Measurements from ENCODE around the gene APOL4.

APOL4 gene

DNA sequence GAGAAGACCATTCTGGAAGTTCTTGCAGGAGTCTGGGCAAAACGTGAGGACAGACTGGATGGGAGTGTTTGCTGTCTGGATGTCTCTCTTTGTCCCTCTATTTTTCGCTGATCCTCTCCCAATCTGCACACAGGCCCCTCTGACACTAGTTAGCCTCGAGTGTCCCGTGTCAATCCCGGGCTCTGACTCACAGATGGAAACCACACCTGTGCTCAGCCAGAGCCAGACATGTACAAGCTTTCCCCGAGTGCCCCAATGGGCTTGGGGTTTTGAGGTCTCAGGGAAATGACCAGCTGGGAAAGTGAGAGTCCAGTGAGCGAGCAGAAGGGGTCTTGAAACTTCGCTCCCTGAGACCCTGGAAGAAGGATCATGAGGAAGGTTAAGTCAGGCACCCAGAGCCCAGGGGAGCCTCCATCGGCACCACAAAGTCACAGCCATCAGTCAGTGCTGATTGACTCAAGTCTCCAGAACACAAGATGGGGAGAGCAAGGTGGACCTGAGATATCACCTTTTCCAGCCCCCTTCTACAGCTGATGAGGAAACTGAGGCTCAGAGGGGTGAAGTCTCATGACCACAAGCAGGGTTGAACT, 23.8 kb upstream of the APOL4 start:
- TF ChIP-seq, protein P1, sequence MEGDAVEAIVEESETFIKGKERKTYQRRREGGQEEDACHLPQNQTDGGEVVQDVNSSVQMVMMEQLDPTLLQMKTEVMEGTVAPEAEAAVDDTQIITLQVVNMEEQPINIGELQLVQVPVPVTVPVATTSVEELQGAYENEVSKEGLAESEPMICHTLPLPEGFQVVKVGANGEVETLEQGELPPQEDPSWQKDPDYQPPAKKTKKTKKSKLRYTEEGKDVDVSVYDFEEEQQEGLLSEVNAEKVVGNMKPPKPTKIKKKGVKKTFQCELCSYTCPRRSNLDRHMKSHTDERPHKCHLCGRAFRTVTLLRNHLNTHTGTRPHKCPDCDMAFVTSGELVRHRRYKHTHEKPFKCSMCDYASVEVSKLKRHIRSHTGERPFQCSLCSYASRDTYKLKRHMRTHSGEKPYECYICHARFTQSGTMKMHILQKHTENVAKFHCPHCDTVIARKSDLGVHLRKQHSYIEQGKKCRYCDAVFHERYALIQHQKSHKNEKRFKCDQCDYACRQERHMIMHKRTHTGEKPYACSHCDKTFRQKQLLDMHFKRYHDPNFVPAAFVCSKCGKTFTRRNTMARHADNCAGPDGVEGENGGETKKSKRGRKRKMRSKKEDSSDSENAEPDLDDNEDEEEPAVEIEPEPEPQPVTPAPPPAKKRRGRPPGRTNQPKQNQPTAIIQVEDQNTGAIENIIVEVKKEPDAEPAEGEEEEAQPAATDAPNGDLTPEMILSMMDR (IDR thresholded peaks at IDR 0.05; ENCODE audit: borderline replicate concordance, extremely low read depth, low read length, poor library complexity, severe bottlenecking): no peak
- no peak for TF ChIP-seq EZH2 (IDR thresholded peaks at IDR 0.05; ENCODE audit: borderline replicate concordance, low read depth, low read length, severe bottlenecking)
- ATAC-seq (ENCODE audit: insufficient read depth, low read depth): no peak
- no peak overlapping the region for H3K9ac ChIP-seq (ENCODE audit: low read depth, low read length)

DNA sequence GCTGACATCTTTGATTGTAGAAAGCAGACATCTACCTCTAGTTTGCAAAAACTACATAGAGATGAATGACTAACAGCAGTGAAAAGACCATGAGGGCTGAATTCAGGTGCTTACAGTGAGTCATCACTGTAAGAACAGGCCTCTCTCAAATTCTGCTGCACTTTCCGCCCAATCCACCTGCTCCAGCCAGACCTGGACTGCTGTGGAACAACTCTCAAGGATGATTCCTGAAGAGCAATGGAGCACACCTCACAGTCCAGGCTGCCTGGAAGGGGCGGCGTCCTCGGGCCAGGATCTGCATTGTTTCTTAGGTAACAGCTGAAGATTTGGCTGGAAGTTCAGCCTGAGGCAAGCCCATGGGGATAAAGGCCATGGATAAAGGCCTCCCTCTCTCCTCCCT, 22.6 kb upstream of the APOL4 start:
- Histone ChIP-seq H2AFZ (ENCODE audit: low read depth, low read length) (no peak overlapping the region), H3K4me3 (ENCODE audit: low read depth in 1 of 2, low read length in 2 of 2) (no peak overlapping the region), H3K27me3 (ENCODE audit: insufficient read depth, low read length, poor library complexity) (no peaks in the 10 kb centered on the region), H3K79me2 (ENCODE audit: insufficient read depth, low read length) (no peaks in the 10 kb centered on the region), H3K36me3 (ENCODE audit: insufficient read depth, low read length) (peaks cover 19% of the 10 kb centered on the region), H4K20me1 (ENCODE audit: insufficient read depth, low read length) (no peaks in the 10 kb centered on the region), H3K9me3 (ENCODE audit: insufficient read depth, low read length, severe bottlenecking) (no peaks in the 10 kb centered on the region), H3K9ac (ENCODE audit: low read depth, low read length) (no peak overlapping the region), H3K4me2 (ENCODE audit: insufficient read depth, low read length) (no peak overlapping the region), H3K4me1 (ENCODE audit: insufficient read depth, low read length) (peaks cover 6% of the 10 kb centered on the region; the same call in 1 of the 2 replicates), H3K27ac (ENCODE audit: low read length) (no peak overlapping the region)
- DNase-seq (no peak), ATAC-seq (ENCODE audit: insufficient read depth, low read depth) (no peak)
- TF ChIP-seq, protein P1 (IDR thresholded peaks at IDR 0.05; ENCODE audit: borderline replicate concordance, extremely low read depth, low read length, poor library complexity, severe bottlenecking): no peak
- TF ChIP-seq EZH2 (IDR thresholded peaks at IDR 0.05; ENCODE audit: borderline replicate concordance, low read depth, low read length, severe bottlenecking): no peak

More for the DNA sequence above, 23.8 kb upstream of the APOL4 start:
- Histone ChIP-seq H3K27me3 (ENCODE audit: insufficient read depth, low read length, poor library complexity) (no peaks in the 10 kb centered on the region), H3K9me3 (ENCODE audit: insufficient read depth, low read length, severe bottlenecking) (no peaks in the 10 kb centered on the region), H3K4me3 (ENCODE audit: low read depth in 1 of 2, low read length in 2 of 2) (no peak overlapping the region), H3K36me3 (ENCODE audit: insufficient read depth, low read length) (peaks cover 27% of the 10 kb centered on the region), H3K79me2 (ENCODE audit: insufficient read depth, low read length) (no peaks in the 10 kb centered on the region), H3K4me2 (ENCODE audit: insufficient read depth, low read length) (no peak overlapping the region), H3K27ac (ENCODE audit: low read length) (no peak overlapping the region), H2AFZ (ENCODE audit: low read depth, low read length) (no peak overlapping the region), H4K20me1 (ENCODE audit: insufficient read depth, low read length) (no peaks in the 10 kb centered on the region), H3K4me1 (ENCODE audit: insufficient read depth, low read length) (peaks cover 6% of the 10 kb centered on the region; the same call in 1 of the 2 replicates)
- no peak for DNase-seq

DNA sequence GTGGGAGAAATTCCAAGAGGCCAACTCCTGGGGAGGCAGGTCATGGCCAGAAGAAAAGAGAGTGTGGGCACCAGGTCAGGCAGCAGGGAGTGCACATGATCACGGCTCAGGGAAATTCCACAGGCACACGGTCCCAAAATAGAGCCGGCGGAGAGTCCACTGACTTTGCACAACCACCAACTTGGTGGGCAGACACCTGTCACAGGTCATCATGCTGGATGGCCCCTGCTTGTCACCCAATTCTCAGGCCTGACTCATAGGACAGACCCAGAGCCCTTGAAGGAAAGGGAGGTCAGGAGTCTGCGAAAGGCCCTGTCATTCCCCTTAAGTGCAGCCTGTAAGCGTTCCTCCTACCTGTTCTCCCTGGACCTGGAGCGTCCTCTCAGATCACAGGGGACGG, 21.9 kb upstream of the APOL4 start:
- Histone ChIP-seq H2AFZ (ENCODE audit: low read depth, low read length) (no peak overlapping the region), H3K27me3 (ENCODE audit: insufficient read depth, low read length, poor library complexity) (no peaks in the 10 kb centered on the region), H3K4me2 (ENCODE audit: insufficient read depth, low read length) (no peak overlapping the region), H3K36me3 (ENCODE audit: insufficient read depth, low read length) (peaks cover 13% of the 10 kb centered on the region), H3K9me3 (ENCODE audit: insufficient read depth, low read length, severe bottlenecking) (no peaks in the 10 kb centered on the region), H3K4me1 (ENCODE audit: insufficient read depth, low read length) (peaks cover 6% of the 10 kb centered on the region; the same call in 1 of the 2 replicates), H3K9ac (ENCODE audit: low read depth, low read length) (no peak overlapping the region), H3K79me2 (ENCODE audit: insufficient read depth, low read length) (no peaks in the 10 kb centered on the region), H4K20me1 (ENCODE audit: insufficient read depth, low read length) (no peaks in the 10 kb centered on the region), H3K27ac (ENCODE audit: low read length) (no peak overlapping the region), H3K4me3 (ENCODE audit: low read depth in 1 of 2, low read length in 2 of 2) (no peak overlapping the region)
- TF ChIP-seq, protein P1 (IDR thresholded peaks at IDR 0.05; ENCODE audit: borderline replicate concordance, extremely low read depth, low read length, poor library complexity, severe bottlenecking): no peak
- no peak for TF ChIP-seq EZH2 (IDR thresholded peaks at IDR 0.05; ENCODE audit: borderline replicate concordance, low read depth, low read length, severe bottlenecking)
- DNase-seq (no peak), ATAC-seq (ENCODE audit: insufficient read depth, low read depth) (no peak)

All from DND-41 (cell line).